GM21447 (cell line): Measurements from ENCODE around the gene METTL25B.

Source experiments
- ATAC-seq: cut with Tn5 transposase; IDR thresholded peaks from one replicate; pipeline ENCODE4 v1.9.1; 2021; ENCODE audit not compliant: unreplicated experiment

Gene METTL25B

GRCh38 chr1:156725683-156726280, 2.5 kb upstream of the METTL25B start:
- peak; percentile 35 for ATAC-seq

DNA sequence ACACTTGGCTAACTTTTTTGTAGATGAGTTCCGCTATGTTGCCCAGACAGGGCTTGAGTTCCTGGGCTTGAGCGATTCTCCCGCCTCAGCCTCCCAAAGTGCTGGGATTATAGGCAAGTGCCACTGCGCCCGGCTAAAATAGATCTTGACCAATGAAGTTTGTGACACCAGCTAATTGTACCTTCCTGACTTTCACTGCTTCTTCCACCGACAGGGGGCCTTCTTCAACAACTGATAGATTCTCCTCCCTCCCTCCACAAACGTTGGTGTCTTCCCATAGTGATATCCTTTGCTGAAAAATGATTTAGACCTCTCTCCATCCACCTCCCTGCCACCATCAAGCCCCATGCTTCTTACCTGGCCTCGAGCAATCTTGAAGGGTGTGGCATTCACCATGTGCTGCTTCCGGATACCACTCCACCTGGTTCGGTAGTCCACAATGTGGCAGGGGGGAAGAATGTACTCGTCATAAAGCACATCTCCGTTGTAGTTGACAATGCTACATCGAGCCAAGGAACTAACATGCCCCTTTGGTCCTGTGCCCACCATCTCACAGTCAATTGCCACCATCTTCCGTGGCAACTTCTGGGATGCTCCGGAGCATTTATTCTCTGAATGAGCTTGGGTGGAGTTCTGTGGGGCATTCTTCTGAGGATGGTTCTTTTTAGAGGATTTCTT, 1.6 kb upstream of the METTL25B start:
- ATAC-seq: no peak

DNA sequence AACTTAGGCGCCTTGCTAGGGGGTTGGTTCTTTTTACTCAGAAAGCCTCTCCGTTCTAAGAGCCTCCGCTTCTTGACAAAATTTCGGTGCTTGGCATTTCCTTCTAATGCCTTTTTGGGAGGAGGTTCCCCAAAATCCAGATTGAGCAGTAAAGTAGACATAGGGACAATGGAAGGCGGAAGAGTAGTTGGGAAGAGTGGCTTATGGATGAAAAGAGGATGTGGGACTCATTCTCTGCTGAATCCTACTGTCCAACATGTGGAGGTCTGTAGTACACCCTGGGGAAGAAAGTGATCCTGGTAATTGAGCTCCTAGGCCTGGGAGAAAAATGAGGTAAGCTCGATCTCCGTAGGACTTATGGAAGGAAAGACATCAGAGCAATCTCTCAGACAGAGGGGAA, 777 bp upstream of the METTL25B start:
- ATAC-seq: no peak

DNA sequence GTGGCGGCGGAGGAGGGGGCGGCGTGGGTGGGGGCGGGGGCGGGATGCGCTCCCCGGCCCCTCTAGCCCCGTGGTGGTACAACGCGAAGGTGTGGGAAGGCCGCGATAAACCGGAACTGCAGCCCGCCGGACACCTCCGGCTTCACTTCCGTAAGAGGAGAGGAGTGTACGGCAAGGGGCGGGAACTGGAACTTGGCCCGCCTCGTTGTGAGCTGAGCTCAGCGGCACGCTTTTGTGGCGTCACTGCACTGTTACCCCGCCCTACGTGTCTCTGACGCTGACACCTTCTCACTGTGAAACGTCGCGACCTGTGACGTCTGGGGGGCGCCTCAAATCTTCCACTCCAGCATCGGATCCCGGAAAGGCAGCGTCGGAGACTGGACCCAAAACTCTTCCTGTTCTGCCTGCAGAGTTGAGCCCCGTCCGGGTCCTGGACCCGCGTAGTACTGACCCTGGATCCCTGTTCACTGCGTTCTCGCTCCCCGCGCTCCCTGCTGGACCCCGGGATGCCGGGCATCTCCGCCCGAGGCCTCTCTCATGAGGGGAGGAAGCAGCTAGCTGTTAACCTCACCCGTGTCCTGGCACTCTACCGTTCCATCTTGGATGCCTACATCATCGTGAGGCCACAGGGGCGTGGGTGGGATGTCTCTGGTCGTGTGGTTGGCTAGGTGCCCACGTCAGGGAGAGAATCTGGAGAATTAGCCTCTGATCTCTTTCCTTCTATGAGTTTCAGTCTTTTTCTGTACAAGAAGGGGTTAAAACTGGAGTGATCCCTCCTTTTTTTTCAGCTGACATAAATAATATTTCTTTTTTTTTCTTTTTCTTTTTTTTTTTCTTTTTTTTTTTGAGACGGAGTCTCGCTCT, 562 bp downstream of the METTL25B start, which contains the start of gene ISG20L2:
ISG20L2 (minus strand) TSS at position 168 of the 864 bp plus-strand sequence. CDS start 1,114 bp downstream, outside the sequence.
- peak; percentile 87 for ATAC-seq

GRCh38 chr1:156733989-156734584, 5.8 kb downstream of the METTL25B start:
- no peak for ATAC-seq

- no peak for ATAC-seq
Observed at GRCh38 chr1:156738407-156738806, 10.1 kb downstream of the METTL25B start.

DNA sequence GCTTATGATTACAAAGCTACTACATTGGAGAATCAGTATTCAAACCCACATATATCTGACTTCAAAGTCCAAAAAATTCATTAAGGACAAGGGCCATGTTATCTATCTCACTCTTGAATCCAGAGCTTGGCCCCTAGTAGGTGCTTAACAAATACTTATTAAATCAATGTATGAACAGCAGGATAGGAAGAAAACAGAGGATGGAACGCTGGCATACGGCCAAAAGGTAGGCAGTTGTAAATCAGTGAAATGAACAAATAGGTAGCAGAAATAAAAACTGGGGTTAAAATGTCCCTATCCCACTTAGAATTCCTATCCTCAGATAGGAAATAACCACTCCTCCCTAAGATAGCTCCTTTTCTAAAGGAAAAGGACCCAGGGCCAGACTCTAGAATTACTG, 10.6 kb downstream of the METTL25B start:
- no peak for ATAC-seq

DNA sequence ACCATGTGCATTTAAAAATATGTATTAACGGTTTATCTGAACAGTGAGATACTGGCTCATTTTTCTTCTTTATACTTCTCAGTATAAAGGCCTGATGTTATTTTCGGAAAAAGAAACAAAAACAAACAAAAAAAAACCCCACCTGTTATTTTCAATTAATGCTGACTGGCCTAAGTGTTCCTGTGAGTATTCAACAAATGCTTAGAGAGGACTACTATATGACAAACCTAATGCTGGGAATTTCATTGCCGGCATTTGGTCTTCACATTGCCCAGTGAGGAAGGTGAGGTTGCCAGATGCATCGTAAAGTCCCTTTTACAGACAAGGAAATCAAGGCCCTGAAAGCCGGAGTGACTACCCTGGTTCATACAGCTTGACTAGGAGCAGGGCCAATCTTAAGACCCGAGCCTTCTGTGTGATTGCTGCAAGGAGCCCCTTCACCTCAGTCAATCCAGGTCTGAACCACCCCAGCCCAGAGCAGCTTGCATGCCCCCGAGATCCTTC, 12.0 kb downstream of the METTL25B start:
- no peak for ATAC-seq

- peak; percentile 82 for ATAC-seq
Observed at GRCh38 chr1:156740741-156741480, 12.6 kb downstream of the METTL25B start, which contains the start of gene MRPL24. MRPL24 (minus strand) TSS chr1:156741088; CDS start chr1:156738704, 2,384 bp downstream.

- no peak for ATAC-seq
Observed at GRCh38 chr1:156741481-156741983, 13.3 kb downstream of the METTL25B start.

- no peak for ATAC-seq
Observed at GRCh38 chr1:156742017-156742416, 13.7 kb downstream of the METTL25B start.

DNA sequence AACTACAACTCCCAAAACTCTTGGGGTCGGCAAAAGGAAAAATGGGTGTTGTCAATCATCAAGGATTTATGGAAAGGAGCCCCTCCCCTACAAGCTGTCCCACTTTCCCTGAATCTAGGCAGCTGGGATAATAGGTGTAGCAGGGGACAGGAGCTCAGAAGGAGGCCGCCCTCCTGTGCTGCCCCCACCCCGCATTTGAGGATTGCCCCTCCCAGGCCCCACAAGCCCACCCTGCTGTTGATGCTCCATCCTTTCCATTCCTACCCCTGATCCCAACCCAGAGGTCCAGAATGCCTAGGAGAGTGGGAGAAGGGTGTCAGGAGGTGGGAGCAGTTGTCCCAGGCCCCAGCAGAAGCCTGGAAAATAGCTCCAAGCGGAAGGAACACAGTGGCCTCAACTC, 14.5 kb downstream of the METTL25B start:
- ATAC-seq: no peak

- ATAC-seq: no peak
Observed at GRCh38 chr1:156743367-156744302, 15.4 kb downstream of the METTL25B start.

DNA sequence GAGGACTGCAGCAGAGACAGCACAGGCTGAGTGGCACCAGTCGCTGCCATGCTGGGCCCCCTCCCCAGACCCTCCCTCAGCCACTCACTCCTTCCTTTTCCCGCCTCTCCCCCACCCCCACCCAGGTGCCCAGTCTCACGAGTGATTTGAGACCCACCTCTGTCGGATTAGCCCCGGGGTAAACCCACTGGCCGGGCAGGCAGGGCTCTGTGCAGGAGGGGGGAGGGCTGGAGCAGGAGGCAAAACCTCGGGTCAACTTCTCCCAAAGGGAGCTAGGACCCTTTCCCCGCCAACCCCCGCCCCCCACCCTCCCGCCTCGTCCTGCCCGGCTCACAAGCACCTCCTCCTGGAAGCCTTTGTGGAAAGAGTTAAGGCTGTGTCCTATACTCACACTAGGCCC, 16.1 kb downstream of the METTL25B start:
- ATAC-seq: no peak

GRCh38 chr1:156744786-156745419, 16.6 kb downstream of the METTL25B start:
- ATAC-seq: no peak

- ATAC-seq: no peak
Observed at GRCh38 chr1:156745881-156746280, 17.6 kb downstream of the METTL25B start.

GRCh38 chr1:156746406-156746727, 18.1 kb downstream of the METTL25B start:
- no peak for ATAC-seq

DNA sequence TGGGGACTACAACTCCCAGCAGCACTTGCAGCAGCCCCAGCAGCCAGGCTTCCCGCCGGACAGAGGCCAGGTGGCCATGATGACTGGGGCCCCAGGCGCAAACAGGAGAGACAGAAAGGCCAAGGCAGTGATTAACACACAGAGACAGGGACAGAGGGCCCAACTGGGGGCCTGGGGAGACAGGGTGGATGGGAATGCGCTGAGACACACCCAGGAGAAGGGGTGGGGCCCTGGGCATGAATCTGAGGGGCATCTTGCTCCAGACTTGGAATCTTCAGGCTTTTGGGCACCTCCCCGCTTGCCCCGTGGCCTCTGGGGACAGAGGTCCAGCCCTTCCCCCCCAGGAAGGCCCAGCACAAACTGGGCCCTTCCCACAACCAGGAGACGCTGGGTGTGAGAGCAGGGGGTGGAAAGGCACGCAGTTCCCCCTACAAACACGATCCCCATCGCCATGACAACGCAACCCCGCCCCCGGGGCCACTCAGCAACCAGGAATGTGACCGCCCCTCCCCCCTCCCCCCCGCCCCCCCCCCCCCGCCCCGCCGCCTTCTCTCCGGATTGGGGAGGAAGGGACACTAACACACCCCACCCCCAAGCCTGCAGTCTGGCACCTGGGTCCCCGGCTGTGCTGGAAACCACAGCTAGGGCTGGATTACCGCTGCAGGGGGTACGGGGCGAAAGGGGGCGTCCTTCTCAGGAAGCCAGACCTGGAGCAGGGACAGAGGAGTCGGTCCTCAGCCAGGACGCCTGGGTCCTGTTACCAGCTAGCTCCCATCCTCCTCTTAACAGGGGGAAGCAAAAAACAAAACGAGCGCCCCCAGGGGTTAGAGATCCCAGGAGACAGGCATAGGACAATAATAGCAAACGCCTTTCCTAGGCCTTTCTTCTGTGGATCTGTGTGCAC, 18.7 kb downstream of the METTL25B start:
- ATAC-seq: no peak
